Measurements from ENCODE around the gene ZNRF3.

GRCh38 chr22:28894807-28895206, 11.4 kb downstream of the ZNRF3 start:
- TF ChIP-seq PATZ1 (CRISPR knock-in tag; IDR thresholded peaks at IDR 0.05; ENCODE audit: borderline replicate concordance): no peak
- TF ChIP-seq RARB (CRISPR knock-in tag; IDR thresholded peaks at IDR 0.05): no peak
- no peak for TF ChIP-seq ISL1 (CRISPR knock-in tag; IDR thresholded peaks at IDR 0.05)
- TF ChIP-seq ZFP30 (CRISPR knock-in tag; IDR thresholded peaks at IDR 0.05): no peak
- TF ChIP-seq, protein P1, sequence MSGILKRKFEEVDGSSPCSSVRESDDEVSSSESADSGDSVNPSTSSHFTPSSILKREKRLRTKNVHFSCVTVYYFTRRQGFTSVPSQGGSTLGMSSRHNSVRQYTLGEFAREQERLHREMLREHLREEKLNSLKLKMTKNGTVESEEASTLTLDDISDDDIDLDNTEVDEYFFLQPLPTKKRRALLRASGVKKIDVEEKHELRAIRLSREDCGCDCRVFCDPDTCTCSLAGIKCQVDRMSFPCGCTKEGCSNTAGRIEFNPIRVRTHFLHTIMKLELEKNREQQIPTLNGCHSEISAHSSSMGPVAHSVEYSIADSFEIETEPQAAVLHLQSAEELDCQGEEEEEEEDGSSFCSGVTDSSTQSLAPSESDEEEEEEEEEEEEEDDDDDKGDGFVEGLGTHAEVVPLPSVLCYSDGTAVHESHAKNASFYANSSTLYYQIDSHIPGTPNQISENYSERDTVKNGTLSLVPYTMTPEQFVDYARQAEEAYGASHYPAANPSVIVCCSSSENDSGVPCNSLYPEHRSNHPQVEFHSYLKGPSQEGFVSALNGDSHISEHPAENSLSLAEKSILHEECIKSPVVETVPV (CRISPR knock-in tag; IDR thresholded peaks at IDR 0.05): no peak
- no peak for TF ChIP-seq SNAI2 (CRISPR knock-in tag; IDR thresholded peaks at IDR 0.05)
- TF ChIP-seq ZFP3 (CRISPR knock-in tag; IDR thresholded peaks at IDR 0.05): no peak
- no peak for TF ChIP-seq ARNTL (CRISPR knock-in tag; IDR thresholded peaks at IDR 0.05; ENCODE audit: borderline replicate concordance, low read depth)
- TF ChIP-seq TOX (CRISPR knock-in tag; IDR thresholded peaks at IDR 0.05; ENCODE audit: borderline replicate concordance): no peak
- TF ChIP-seq ZNF70 (CRISPR knock-in tag; IDR thresholded peaks at IDR 0.05): no peak
- TF ChIP-seq, protein P2, sequence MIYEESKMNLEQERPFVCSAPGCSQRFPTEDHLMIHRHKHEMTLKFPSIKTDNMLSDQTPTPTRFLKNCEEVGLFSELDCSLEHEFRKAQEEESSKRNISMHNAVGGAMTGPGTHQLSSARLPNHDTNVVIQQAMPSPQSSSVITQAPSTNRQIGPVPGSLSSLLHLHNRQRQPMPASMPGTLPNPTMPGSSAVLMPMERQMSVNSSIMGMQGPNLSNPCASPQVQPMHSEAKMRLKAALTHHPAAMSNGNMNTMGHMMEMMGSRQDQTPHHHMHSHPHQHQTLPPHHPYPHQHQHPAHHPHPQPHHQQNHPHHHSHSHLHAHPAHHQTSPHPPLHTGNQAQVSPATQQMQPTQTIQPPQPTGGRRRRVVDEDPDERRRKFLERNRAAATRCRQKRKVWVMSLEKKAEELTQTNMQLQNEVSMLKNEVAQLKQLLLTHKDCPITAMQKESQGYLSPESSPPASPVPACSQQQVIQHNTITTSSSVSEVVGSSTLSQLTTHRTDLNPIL (CRISPR knock-in tag; IDR thresholded peaks at IDR 0.05; ENCODE audit: low read depth): no peak
- no peak for TF ChIP-seq BACH2 (CRISPR knock-in tag; IDR thresholded peaks at IDR 0.05; ENCODE audit: borderline replicate concordance)
- TF ChIP-seq CSDC2 (CRISPR knock-in tag; IDR thresholded peaks at IDR 0.05): no peak
- TF ChIP-seq TCF4 (CRISPR knock-in tag; IDR thresholded peaks at IDR 0.05; ENCODE audit: borderline replicate concordance): no peak

Measured in SK-N-SH treated with all-trans-retinoic acid at 6 μM for 48 hours (cell line).